ENCODE measurements around the gene MSANTD4.

MSANTD4 gene

GRCh38 chr11:106017093-106017492 is 4.9 kb downstream of the MSANTD4 start:
- Histone ChIP-seq H3K9me3 (replicated peaks; ENCODE audit: insufficient read depth, low read length) (no peaks in the 10 kb centered on the region), H3K9ac (ENCODE audit: low read length) (no peak overlapping the region), H3K4me1 (ENCODE audit: low read length) (peaks cover 10% of the 10 kb centered on the region), H3K4me3 (ENCODE audit: low read length) (no peak overlapping the region), H2AFZ (ENCODE audit: low read length) (no peak overlapping the region), H3K27ac (ENCODE audit: low read length) (no peak overlapping the region), H3K79me2 (ENCODE audit: low read length) (peaks cover 44% of the 10 kb centered on the region), H3K27me3 (replicated peaks; ENCODE audit: insufficient read depth, low read length) (no peaks in the 10 kb centered on the region), H3K9me2 (replicated peaks; ENCODE audit: insufficient read depth, low read length) (no peaks in the 10 kb centered on the region), H3K36me3 (replicated peaks; ENCODE audit: insufficient read depth, low read length) (no peaks in the 10 kb centered on the region; the same call in 1 of the 2 replicates), H3F3A (ENCODE audit: insufficient read depth, low read length) (no peaks in the 10 kb centered on the region), H4K20me1 (ENCODE audit: insufficient read depth, low read length) (no peaks in the 10 kb centered on the region), H3K4me2 (ENCODE audit: low read depth, low read length) (no peak overlapping the region)
- DNase-seq: no peak
- TF ChIP-seq CTCF (IDR thresholded peaks at IDR 0.05; ENCODE audit: low read length): no peak
- no peak for TF ChIP-seq EZH2phosphoT487 (IDR thresholded peaks at IDR 0.05; ENCODE audit: low read length)
- no peak for TF ChIP-seq EZH2 (optimal IDR thresholded peaks at IDR 0.05; ENCODE audit: low read depth, low read length)

GRCh38 chr11:106015066-106015465 is 7.0 kb downstream of the MSANTD4 start:
- H4K20me1 ChIP-seq (ENCODE audit: insufficient read depth, low read length): no peaks in the 10 kb centered on the region
- TF ChIP-seq EZH2 (optimal IDR thresholded peaks at IDR 0.05; ENCODE audit: low read depth, low read length) (no peak), EZH2phosphoT487 (IDR thresholded peaks at IDR 0.05; ENCODE audit: low read length) (no peak), CTCF (IDR thresholded peaks at IDR 0.05; ENCODE audit: low read length) (no peak)
- H3K4me2 ChIP-seq (ENCODE audit: low read depth, low read length): no peak overlapping the region
- no peak for DNase-seq
- H3K27me3 ChIP-seq (replicated peaks; ENCODE audit: insufficient read depth, low read length): no peaks in the 10 kb centered on the region
- no peak overlapping the region for H2AFZ ChIP-seq (ENCODE audit: low read length)
- H3K9me3 ChIP-seq (replicated peaks; ENCODE audit: insufficient read depth, low read length): no peaks in the 10 kb centered on the region
- H3K27ac ChIP-seq (ENCODE audit: low read length): no peak overlapping the region
- peaks cover 1% of the 10 kb centered on the region; the same call in 1 of the 2 replicates for H3K36me3 ChIP-seq (replicated peaks; ENCODE audit: insufficient read depth, low read length)
- no peaks in the 10 kb centered on the region for H3F3A ChIP-seq (ENCODE audit: insufficient read depth, low read length)
- peaks cover 27% of the 10 kb centered on the region for H3K79me2 ChIP-seq (ENCODE audit: low read length)
- no peak overlapping the region for H3K4me3 ChIP-seq (ENCODE audit: low read length)
- no peaks in the 10 kb centered on the region for H3K4me1 ChIP-seq (ENCODE audit: low read length)
- no peak overlapping the region for H3K9ac ChIP-seq (ENCODE audit: low read length)
- H3K9me2 ChIP-seq (replicated peaks; ENCODE audit: insufficient read depth, low read length): no peaks in the 10 kb centered on the region

- H3K4me1 ChIP-seq (ENCODE audit: low read length): no peaks in the 10 kb centered on the region
- H3K4me2 ChIP-seq (ENCODE audit: low read depth, low read length): no peak overlapping the region
- H3K9me3 ChIP-seq (replicated peaks; ENCODE audit: insufficient read depth, low read length): no peaks in the 10 kb centered on the region
- no peaks in the 10 kb centered on the region for H3F3A ChIP-seq (ENCODE audit: insufficient read depth, low read length)
- no peak overlapping the region for H2AFZ ChIP-seq (ENCODE audit: low read length)
- no peak overlapping the region for H3K27ac ChIP-seq (ENCODE audit: low read length)
- no peak for DNase-seq
- TF ChIP-seq EZH2 (optimal IDR thresholded peaks at IDR 0.05; ENCODE audit: low read depth, low read length): no peak
- TF ChIP-seq CTCF (IDR thresholded peaks at IDR 0.05; ENCODE audit: low read length): no peak
- TF ChIP-seq EZH2phosphoT487 (IDR thresholded peaks at IDR 0.05; ENCODE audit: low read length): no peak
- H3K4me3 ChIP-seq (ENCODE audit: low read length): no peak overlapping the region
- peaks cover 25% of the 10 kb centered on the region for H3K79me2 ChIP-seq (ENCODE audit: low read length)
- no peak overlapping the region for H3K9ac ChIP-seq (ENCODE audit: low read length)
- H4K20me1 ChIP-seq (ENCODE audit: insufficient read depth, low read length): no peaks in the 10 kb centered on the region
- no peaks in the 10 kb centered on the region for H3K27me3 ChIP-seq (replicated peaks; ENCODE audit: insufficient read depth, low read length)
- no peaks in the 10 kb centered on the region for H3K9me2 ChIP-seq (replicated peaks; ENCODE audit: insufficient read depth, low read length)
- peaks cover 6% of the 10 kb centered on the region; the same call in 1 of the 2 replicates for H3K36me3 ChIP-seq (replicated peaks; ENCODE audit: insufficient read depth, low read length)
These were observed 7.4 kb downstream of the MSANTD4 start for GRCh38 chr11:106014620-106015019.

All from MM.1S (cell line).